Left ventricle myocardium inferior (tissue), 1 donor: ENCODE data around the gene SPATA16. TPM values are rescaled to one million over a fixed set of nuclear protein-coding genes. Genes with fewer than 3 reads are reported as not detected.
"Not testable (repeated sequence)": the region's sequence is repeated elsewhere in the genome, so short reads cannot be mapped to it uniquely, and the experiment has no call there.

Experiments used
- DNase-seq: peaks from one replicate; pipeline ENCODE4 v3.0.0-alpha.2; 2020
- H3K27ac ChIP-seq: fragments of 200-600 bp; replicated peaks from 2 replicates; pipeline ENCODE4 v1.8.0; 2021
- H3K27me3 ChIP-seq: fragments of 200-600 bp; 2 replicates; pipeline ENCODE4 v1.8.0; 2021; ENCODE audit warnings: low read depth
- H3K36me3 ChIP-seq: fragments of 200-600 bp; 2 replicates; pipeline ENCODE4 v1.8.0; 2021
- H3K4me1 ChIP-seq: fragments of 200-600 bp; 2 replicates; pipeline ENCODE4 v1.8.0; 2021
- H3K4me3 ChIP-seq: fragments of 200-600 bp; 2 replicates; pipeline ENCODE4 v1.8.0; 2021; ENCODE audit warnings: mild to moderate bottlenecking, moderate library complexity
- H3K9me3 ChIP-seq: fragments of 200-600 bp; replicated peaks from 2 replicates; pipeline ENCODE4 v1.8.0; 2021
- intact Hi-C: fragments of 100-400 bp; cut with micrococcal nuclease; formaldehyde crosslinking; loops from one replicate; pipeline ENCODE4 v1.11.0; 2022
- long read RNA-seq: library from polyadenylated mRNA; unstranded; transcript quantifications from one replicate; pipeline ENCODE4 v2.0.0, GENCODE V29; 2021
- total RNA-seq: library from RNA; stranded (reverse); fragmentation: NEBNext Ultra II Directional; extraction: Animal tissue kit (Norgen Biotek cat#: 25700); gene quantifications from one replicate; pipeline ENCODE4 v1.2.1, GENCODE V29; 2021
- TF ChIP-seq, protein P1 (sequence below): fragments of 200-600 bp; IDR thresholded peaks from 2 replicates; pipeline ENCODE4 v1.8.0; 2021; ENCODE audit warnings: antibody characterized with exemption, mild to moderate bottlenecking, borderline replicate concordance
- donor health status: DM: no; HTN: yes; CAD: no; lungs with severe emphysema.

The SPATA16 gene, protein sequence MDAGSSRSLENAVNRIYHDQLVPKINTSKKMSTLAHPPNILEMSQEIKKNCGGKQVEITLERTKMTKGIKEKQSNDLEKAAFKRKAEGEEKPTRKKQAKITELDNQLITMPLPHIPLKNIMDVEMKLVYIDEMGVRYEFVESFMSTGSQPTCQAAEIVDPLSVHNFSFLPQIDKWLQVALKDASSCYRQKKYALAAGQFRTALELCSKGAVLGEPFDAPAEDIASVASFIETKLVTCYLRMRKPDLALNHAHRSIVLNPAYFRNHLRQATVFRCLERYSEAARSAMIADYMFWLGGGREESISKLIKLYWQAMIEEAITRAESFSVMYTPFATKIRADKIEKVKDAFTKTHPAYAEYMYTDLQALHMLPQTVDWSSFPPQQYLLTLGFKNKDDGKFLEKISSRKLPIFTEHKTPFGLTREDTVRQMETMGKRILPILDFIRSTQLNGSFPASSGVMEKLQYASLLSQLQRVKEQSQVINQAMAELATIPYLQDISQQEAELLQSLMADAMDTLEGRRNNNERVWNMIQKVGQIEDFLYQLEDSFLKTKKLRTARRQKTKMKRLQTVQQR
- not detected for total RNA-seq
- long read RNA-seq, result 0 reads

DNA sequence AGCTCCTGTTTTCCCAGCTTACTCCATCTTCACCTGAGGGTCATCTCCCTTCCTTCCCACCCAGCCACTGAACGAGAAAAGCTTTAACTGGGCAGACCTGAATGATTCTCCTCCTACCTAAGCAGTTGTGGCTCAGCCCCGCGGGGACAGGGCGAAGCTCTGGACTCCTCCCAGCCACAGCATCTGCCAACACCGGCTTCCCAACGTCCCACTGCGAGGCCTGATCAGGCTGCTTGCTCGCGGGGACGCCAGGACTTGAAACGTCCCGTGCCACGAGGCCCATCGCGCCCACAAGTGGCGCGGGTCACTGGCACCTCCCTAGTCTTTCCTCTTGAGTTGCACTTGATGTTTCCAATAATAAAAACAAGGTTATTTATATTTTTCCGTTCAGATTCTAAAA is at the start of gene SPATA16:
Gene SPATA16, minus strand, starts transcription at position 250 of the 400 bp plus-strand sequence. CDS start 23,504 bp downstream, outside the sequence.
- H3K4me3 ChIP-seq, result no peak within 1 kb of the TSS
- no peaks in the 10 kb centered on the region for H3K27me3 ChIP-seq
- H3K27ac ChIP-seq, result no peak within 1 kb of the TSS
- intact Hi-C loops, result no loop called here
- no peaks in the 10 kb centered on the region for H3K4me1 ChIP-seq
- DNase-seq, result no peak
- no peaks in the 10 kb centered on the region for H3K9me3 ChIP-seq
- TF ChIP-seq, protein P1, sequence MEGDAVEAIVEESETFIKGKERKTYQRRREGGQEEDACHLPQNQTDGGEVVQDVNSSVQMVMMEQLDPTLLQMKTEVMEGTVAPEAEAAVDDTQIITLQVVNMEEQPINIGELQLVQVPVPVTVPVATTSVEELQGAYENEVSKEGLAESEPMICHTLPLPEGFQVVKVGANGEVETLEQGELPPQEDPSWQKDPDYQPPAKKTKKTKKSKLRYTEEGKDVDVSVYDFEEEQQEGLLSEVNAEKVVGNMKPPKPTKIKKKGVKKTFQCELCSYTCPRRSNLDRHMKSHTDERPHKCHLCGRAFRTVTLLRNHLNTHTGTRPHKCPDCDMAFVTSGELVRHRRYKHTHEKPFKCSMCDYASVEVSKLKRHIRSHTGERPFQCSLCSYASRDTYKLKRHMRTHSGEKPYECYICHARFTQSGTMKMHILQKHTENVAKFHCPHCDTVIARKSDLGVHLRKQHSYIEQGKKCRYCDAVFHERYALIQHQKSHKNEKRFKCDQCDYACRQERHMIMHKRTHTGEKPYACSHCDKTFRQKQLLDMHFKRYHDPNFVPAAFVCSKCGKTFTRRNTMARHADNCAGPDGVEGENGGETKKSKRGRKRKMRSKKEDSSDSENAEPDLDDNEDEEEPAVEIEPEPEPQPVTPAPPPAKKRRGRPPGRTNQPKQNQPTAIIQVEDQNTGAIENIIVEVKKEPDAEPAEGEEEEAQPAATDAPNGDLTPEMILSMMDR, result no peak
- H3K36me3 ChIP-seq, result no peaks in the 10 kb centered on the region

DNA sequence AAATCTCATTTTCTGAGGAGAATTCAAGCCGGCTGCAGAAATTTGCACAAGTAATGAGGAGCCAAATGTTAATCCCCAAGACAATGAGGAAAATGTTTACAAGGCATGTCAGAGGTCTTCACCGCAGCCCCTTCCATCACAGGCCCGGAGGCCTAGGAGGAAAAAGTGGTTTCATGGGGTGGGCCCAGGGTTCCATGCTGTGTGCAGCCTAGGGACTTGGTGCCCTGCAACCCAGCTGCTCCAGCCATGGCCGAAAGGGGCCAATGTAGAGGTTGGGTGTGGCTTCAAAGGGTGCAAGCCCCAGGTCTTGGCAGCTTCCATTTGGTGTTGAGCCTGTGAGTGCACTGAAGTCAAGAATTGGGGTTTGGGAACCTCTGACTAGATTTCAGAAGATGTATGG is 42.0 kb upstream of the SPATA16 start:
- intact Hi-C loops, H3K9me3 ChIP-seq: not testable (repeated sequence)

DNA sequence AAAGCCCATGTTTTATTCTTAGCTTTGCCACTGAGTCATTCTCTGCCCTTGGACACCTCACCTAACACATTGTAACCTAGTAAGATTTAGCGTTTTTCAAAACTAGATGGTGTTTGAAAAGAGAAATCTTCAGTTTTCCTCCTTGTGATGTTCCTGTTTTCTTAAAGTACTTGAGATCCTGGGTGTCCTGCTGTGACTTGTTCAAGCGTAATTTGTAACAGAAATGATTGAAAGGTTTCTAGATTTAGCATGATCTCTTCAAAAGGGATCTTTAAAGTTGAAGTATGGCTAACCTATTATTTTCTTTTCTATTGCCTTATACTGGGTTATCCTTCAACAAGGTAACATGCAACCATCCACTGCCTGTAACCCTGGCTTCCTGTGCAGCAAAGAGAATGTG is 32.6 kb upstream of the SPATA16 start:
- intact Hi-C loops, result no loop called here
- Histone ChIP-seq H3K4me1 (no peaks in the 10 kb centered on the region), H3K9me3 (no peaks in the 10 kb centered on the region), H3K4me3 (no peak overlapping the region), H3K27me3 (no peaks in the 10 kb centered on the region), H3K27ac (no peak overlapping the region), H3K36me3 (no peaks in the 10 kb centered on the region)
- TF ChIP-seq, protein P1, result no peak
- DNase-seq, result no peak

More for the DNA sequence above, 42.0 kb upstream of the SPATA16 start:
- H3K4me1 ChIP-seq, H3K36me3 ChIP-seq, DNase-seq, H3K27me3 ChIP-seq, H3K4me3 ChIP-seq, H3K27ac ChIP-seq: not testable (repeated sequence)

DNA sequence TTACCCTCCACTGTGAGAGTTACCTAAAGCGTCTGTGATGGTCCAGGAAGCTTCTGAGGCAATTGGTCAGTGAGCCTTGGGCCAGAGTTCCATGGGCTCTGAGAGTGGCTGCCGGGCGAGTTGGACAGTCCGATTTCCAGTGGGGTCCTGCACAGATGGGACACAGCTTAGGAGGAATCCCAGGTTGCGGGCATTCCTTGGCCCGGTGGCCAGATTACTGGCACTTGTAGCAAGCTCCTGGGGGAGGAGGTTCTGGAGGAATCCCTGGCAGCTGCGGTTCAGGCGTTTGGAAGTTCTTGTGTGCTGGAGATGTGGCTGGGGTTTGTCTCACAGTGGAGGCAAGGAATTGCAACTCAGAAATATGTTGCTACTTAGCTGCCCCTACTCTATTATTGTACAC is 18.1 kb upstream of the SPATA16 start:
- DNase-seq, H3K4me1 ChIP-seq, H3K9me3 ChIP-seq, H3K27me3 ChIP-seq, H3K4me3 ChIP-seq, H3K27ac ChIP-seq, intact Hi-C loops, H3K36me3 ChIP-seq: not testable (repeated sequence)

DNA sequence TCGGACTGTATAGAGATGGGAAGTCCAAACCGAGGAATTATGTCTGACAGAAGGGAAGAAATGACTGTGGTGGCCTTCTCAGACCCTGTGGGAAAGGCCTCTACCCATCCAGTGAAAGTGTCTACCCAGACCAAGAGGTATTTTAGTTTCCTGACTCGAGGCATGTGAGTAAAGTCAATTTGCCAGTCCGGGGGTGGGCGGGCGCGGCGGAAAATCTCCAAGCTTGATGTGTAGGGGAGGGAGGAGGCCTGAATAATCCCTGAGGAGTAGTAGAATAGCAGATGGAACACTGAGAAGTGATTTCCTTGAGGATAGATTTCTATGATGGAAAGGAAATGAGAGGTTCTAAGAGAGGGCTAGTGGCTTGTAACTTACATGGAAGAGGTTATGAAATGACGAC is 15.5 kb upstream of the SPATA16 start:
- H3K27me3 ChIP-seq, intact Hi-C loops, H3K9me3 ChIP-seq, DNase-seq, H3K4me1 ChIP-seq, H3K27ac ChIP-seq, H3K36me3 ChIP-seq, H3K4me3 ChIP-seq: not testable (repeated sequence)

DNA sequence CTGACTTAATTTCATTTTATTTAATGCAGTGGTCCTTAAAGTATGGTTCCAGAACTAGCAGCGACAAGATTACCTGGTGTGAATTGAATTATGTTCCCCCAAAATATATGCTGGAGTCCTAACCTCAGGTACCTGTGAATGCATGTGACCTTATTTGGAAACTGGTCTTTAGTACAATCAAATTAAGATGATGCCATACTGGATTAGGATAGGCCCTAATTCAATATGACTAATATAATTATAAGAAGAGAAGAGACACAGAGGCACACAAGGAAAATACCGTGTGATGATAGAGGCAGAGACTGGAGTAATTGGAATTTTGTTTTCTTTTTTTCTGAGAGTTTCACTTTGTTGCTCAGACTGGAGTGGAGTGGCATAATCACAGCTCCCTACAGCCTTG is 12.6 kb upstream of the SPATA16 start:
- H3K27me3 ChIP-seq, result no peaks in the 10 kb centered on the region
- TF ChIP-seq, protein P1, result no peak
- no peaks in the 10 kb centered on the region for H3K4me1 ChIP-seq
- DNase-seq, result no peak
- intact Hi-C loops, result no loop called here
- H3K36me3 ChIP-seq, result no peaks in the 10 kb centered on the region
- peaks cover 11% of the 10 kb centered on the region for H3K9me3 ChIP-seq
- H3K4me3 ChIP-seq, result no peak overlapping the region
- no peak overlapping the region for H3K27ac ChIP-seq

DNA sequence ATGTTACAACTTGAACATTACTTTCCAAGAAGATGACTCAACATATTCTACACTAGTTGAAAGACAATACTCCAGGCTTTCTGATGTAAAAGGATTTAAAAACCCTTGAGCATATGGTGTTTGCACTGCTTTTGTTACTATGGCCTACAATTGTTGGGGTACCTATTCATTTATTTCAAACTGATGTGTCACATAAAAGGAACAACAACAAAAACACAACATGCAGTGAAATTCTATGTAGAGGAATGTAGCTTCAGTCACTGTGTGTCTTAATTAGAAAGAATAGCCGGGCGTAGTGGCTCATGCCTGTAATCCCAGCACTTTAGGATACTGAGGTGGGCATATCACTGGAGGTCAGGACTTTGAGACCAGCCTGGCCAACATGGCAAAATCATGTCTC is 1.6 kb downstream of the SPATA16 start:
- Histone ChIP-seq H3K4me1 (no peaks in the 10 kb centered on the region), H3K27me3 (no peaks in the 10 kb centered on the region)
- intact Hi-C loops, result no loop called here

More for the DNA sequence above, 1.6 kb downstream of the SPATA16 start:
- no peak for DNase-seq
- Histone ChIP-seq H3K4me3 (no peak overlapping the region), H3K27ac (no peak overlapping the region), H3K36me3 (no peaks in the 10 kb centered on the region), H3K9me3 (no peaks in the 10 kb centered on the region)
- TF ChIP-seq, protein P1, result no peak
